HG02763 (cell line): ENCODE data around the gene MYCBPAP.

Experiments used
- ATAC-seq: cut with Tn5 transposase; IDR thresholded peaks from one replicate; pipeline ENCODE4 v1.9.1; 2021; ENCODE audit warnings: mild to moderate bottlenecking, moderate library complexity; ENCODE audit not compliant: unreplicated experiment

The MYCBPAP gene

GRCh38 chr17:50569592-50569991 is 61.4 kb downstream of the MYCBPAP start:
- ATAC-seq, result no peak

GRCh38 chr17:50570032-50570431 is 61.8 kb downstream of the MYCBPAP start:
- ATAC-seq, result no peak

- ATAC-seq, result no peak
These were observed 62.3 kb downstream of the MYCBPAP start for GRCh38 chr17:50570528-50570927.

- ATAC-seq, result no peak
These were observed 63.4 kb downstream of the MYCBPAP start for GRCh38 chr17:50571681-50572080.

- no peak for ATAC-seq
These were observed 64.3 kb downstream of the MYCBPAP start for GRCh38 chr17:50572541-50572940.

- ATAC-seq, result no peak
These were observed 65.8 kb downstream of the MYCBPAP start for GRCh38 chr17:50573866-50574611.

- ATAC-seq, result no peak
These were observed 67.5 kb downstream of the MYCBPAP start for GRCh38 chr17:50575581-50576210.

GRCh38 chr17:50576864-50577263 is 68.6 kb downstream of the MYCBPAP start:
- ATAC-seq, result no peak

GRCh38 chr17:50577451-50577954 is 69.3 kb downstream of the MYCBPAP start:
- no peak for ATAC-seq

- ATAC-seq, result no peak
These were observed 69.9 kb downstream of the MYCBPAP start for GRCh38 chr17:50578173-50578572.

- no peak for ATAC-seq
These were observed 71.2 kb downstream of the MYCBPAP start for GRCh38 chr17:50579399-50579798.

GRCh38 chr17:50580646-50581045 is 72.4 kb downstream of the MYCBPAP start:
- no peak for ATAC-seq
